GM12878 (cell line): ENCODE results near the gene CEP128. TPM values are rescaled to one million over a fixed set of nuclear protein-coding genes. Genes with fewer than 3 reads are reported as not detected.

ENCODE experiments used
- ATAC-seq: fragments of 200-7000 bp; cut with Tn5 transposase; 3 replicates; pipeline ENCODE4 v1.9.1; 2020; ENCODE audit warnings: mild to moderate bottlenecking, moderate library complexity
- BruUV-seq: library from RNA; stranded (reverse); fragments of 400-500 nt; replicated peaks from 2 replicates; lab custom pipeline; 2021; lab: Mats Ljungman, UMichigan
- CTCF ChIA-PET: fragments of 300-600 bp; sonication (Branson Sonifier 250); formaldehyde crosslinking; extraction: SDS; loops from one replicate; lab custom pipeline; 2021; ENCODE audit warnings: inconsistent platforms; lab: Yijun Ruan, JAX
- POLR2A ChIA-PET: fragments of 350-600 bp; formaldehyde crosslinking; extraction: SDS; loops from one replicate; lab custom pipeline; 2021; ENCODE audit warnings: inconsistent platforms; lab: Charles Lee
- RAD21 ChIA-PET: fragments of 300-600 bp; sonication (Branson Sonifier 250); formaldehyde crosslinking; loops from one replicate; lab custom pipeline; 2023; ENCODE audit warnings: antibody characterized with exemption; ENCODE audit not compliant: unreplicated experiment; lab: Charles Lee
- SMC1A ChIA-PET: fragments of 300-600 bp; sonication (Branson Sonifier 250); formaldehyde crosslinking; loops from one replicate; lab custom pipeline; 2023; ENCODE audit not compliant: unreplicated experiment, uncharacterized antibody; lab: Charles Lee
- DNase-seq: peaks from one replicate; pipeline ENCODE4 v3.0.0-alpha.2; 2011; ENCODE audit warnings: low read depth, low spot score
- FAIRE-seq: peaks from 3 replicates; lab custom pipeline; 2011; peaks lifted over from hg19 to GRCh38; lab: Jason Lieb, UNC
- H2AFZ ChIP-seq: 2 replicates; pipeline ENCODE4 v1.6.0; 2011; ENCODE audit warnings: low read depth, low read length, control low read depth; ENCODE audit not compliant: control insufficient read depth
- H3K27ac ChIP-seq: 2 replicates; pipeline ENCODE4 v1.5.1; 2011; ENCODE audit warnings: control low read depth; ENCODE audit not compliant: control insufficient read depth, insufficient read depth
- H3K27me3 ChIP-seq, 2 experiments: replicated peaks in 1 of 2; 2 replicates each; pipeline versions ENCODE4 v1.6.0 to v1.6.1; 2011; ENCODE audit warnings: low read length in 1 of 2; ENCODE audit not compliant: control insufficient read depth in 2 of 2, insufficient read depth in 2 of 2
- H3K36me3 ChIP-seq, 2 experiments: 2 replicates each; pipeline ENCODE4 v1.5.1; 2011; ENCODE audit warnings: low read length in 1 of 2; ENCODE audit not compliant: control insufficient read depth in 2 of 2, insufficient read depth in 2 of 2
- H3K4me1 ChIP-seq: 2 replicates; pipeline ENCODE4 v1.6.1; 2011; ENCODE audit warnings: mild to moderate bottlenecking, low read length, moderate library complexity, mixed read lengths; ENCODE audit not compliant: control insufficient read depth, insufficient read depth
- H3K4me2 ChIP-seq: 2 replicates; pipeline ENCODE4 v1.6.0; 2011; ENCODE audit warnings: control low read depth; ENCODE audit not compliant: control insufficient read depth, insufficient read depth
- H3K4me3 ChIP-seq: fragments of 200-600 bp; sonication (generic); 2 replicates; pipeline ENCODE4 v1.5.1; 2016
- H3K79me2 ChIP-seq: 2 replicates; pipeline ENCODE4 v1.6.0; 2011; ENCODE audit warnings: low read length; ENCODE audit not compliant: control insufficient read depth, insufficient read depth
- H3K9ac ChIP-seq: 2 replicates; pipeline ENCODE4 v1.8.0; 2011; ENCODE audit warnings: low read length, control low read depth, mixed read lengths; ENCODE audit not compliant: control insufficient read depth, insufficient read depth
- H3K9me3 ChIP-seq: replicated peaks from 3 replicates; pipeline ENCODE4 v1.5.1; 2011; ENCODE audit warnings: mild to moderate bottlenecking, low read length; ENCODE audit not compliant: control insufficient read depth, insufficient read depth
- H4K20me1 ChIP-seq: 2 replicates; pipeline ENCODE4 v1.6.0; 2011; ENCODE audit not compliant: control insufficient read depth, insufficient read depth
- SRF ChIP-seq, 2 experiments: IDR thresholded peaks; 2 replicates each; pipeline ENCODE4 v1.6.1; 2011; ENCODE audit warnings: low read depth in 2 of 2, low read length in 2 of 2, mild to moderate bottlenecking in 1 of 2, moderate library complexity in 1 of 2
- STAT1 ChIP-seq: fragments of 450-650 bp; conservative IDR thresholded peaks from 2 replicates; pipeline ENCODE4 v1.6.1; 2014; ENCODE audit warnings: antibody characterized with exemption, mild to moderate bottlenecking
- WGBS: methylation state at CpG from one replicate; pipeline ENCODE4 v1.1.6; 2016; ENCODE audit warnings: low lambda C conversion rate; ENCODE audit not compliant: insufficient replicate concordance, insufficient coverage; ENCODE audit errors: missing lambda C conversion rate; 5-methylcytosine and 5-hydroxymethylcytosine counted together
- in situ Hi-C: fragments of 300-500 bp; cut with MboI; formaldehyde crosslinking; loops from 9 replicates; pipeline ENCODE4 v1.14.3; 2018; ENCODE audit warnings: mixed read lengths
- intact Hi-C: fragments of 100-400 bp; cut with micrococcal nuclease; formaldehyde crosslinking; loops from one replicate; pipeline ENCODE4 v1.14.2; 2022; ENCODE audit not compliant: unreplicated experiment
- polyA plus RNA-seq, 11 experiments: library from polyadenylated mRNA; depleted of rRNA in 4 of 11; unstranded in 6 of 11; stranded (reverse) in 5 of 11; fragments of >200 nt; fragmentation: Nextera tagmentation in 4 of 11; fragmentation: Illumina TruSeq in 1 of 11; extraction: Ambion mirVana in 4 of 11; extraction: Trizol in 1 of 11; gene quantifications; 1 replicate in 1 of 11; 2 replicates in 10 of 11; pipeline versions ENCODE4 v1.2.1 to v1.2.3, GENCODE V29; 2011 to 2016; ENCODE audit warnings: inconsistent platforms in 2 of 11, missing spikeins in 2 of 11, low read depth in 1 of 11
- total RNA-seq, 4 experiments: library from RNA; depleted of rRNA in 3 of 4; stranded (reverse); fragments of >200 nt in 3 of 4; fragmentation: Illumina TruSeq in 1 of 4; extraction: Trizol in 1 of 4; gene quantifications; 2 replicates each; pipeline versions ENCODE4 v1.2.1 to v1.2.3, GENCODE V29; 2013 to 2021
- TF ChIP-seq, protein P1 (sequence below): fragments of 450-650 bp; IDR thresholded peaks from 2 replicates; pipeline ENCODE4 v1.6.1; 2017; ENCODE audit warnings: mild to moderate bottlenecking, moderate library complexity
- TF ChIP-seq, protein P2 (sequence below): IDR thresholded peaks from 2 replicates; pipeline ENCODE4 v1.6.1; 2011; ENCODE audit warnings: mild to moderate bottlenecking, low read depth, low read length, moderate library complexity; ENCODE audit not compliant: insufficient replicate concordance
- TF ChIP-seq, protein P3 (sequence below): fragments of 150-350 bp; IDR thresholded peaks from 2 replicates; pipeline ENCODE4 v1.6.1; 2016; ENCODE audit warnings: low read depth, low read length
- TF ChIP-seq, protein P4 (sequence below): IDR thresholded peaks from 2 replicates; pipeline ENCODE4 v1.6.1; 2012; ENCODE audit warnings: low read depth, low read length, improper control_type of control experiment
- TF ChIP-seq, protein P5 (sequence below): fragments of 450-650 bp; IDR thresholded peaks from 2 replicates; pipeline ENCODE4 v1.6.1; 2014; ENCODE audit warnings: mild to moderate bottlenecking

The CEP128 gene
- total and polyA plus RNA-seq, 10 of the 15 experiments (the other 5 are each of a cell fraction or from before 2014, with no cell fraction given) = 1.1 to 6.7 (median 3.4) TPM

DNA sequence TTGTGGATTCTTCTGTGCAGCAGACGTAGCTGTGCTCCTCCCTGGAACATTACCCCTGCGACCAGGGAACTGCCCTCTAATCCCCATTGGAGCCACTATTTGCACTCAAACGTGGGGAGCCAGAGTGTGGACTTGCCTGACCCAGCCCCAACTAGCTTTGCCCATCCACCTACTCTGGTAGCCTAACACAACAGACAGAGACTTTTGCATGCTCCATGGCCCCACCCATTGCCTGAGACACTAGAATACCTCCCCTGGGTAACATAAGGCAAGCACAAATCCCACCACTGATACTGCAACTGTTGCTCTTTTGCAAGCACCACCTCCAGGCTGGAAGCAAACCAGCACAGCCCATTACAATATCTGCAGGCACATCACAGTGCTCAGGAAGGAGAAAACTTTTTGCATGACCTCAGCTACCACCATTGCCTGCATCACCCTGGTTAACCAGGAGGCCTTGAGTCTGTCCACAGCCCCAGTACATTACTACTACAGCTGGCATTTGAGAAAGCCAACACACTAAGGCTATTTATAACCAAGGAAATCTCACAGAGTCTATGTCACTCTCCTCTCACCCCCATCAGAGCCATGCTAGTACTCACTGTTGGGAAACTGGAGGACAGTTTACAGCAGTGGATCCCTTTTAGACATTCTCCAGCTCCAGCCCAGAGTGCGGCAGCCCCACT lies 15.0 kb downstream of the CEP128 start:
- FAIRE-seq = no peak
- TF ChIP-seq, protein P1, sequence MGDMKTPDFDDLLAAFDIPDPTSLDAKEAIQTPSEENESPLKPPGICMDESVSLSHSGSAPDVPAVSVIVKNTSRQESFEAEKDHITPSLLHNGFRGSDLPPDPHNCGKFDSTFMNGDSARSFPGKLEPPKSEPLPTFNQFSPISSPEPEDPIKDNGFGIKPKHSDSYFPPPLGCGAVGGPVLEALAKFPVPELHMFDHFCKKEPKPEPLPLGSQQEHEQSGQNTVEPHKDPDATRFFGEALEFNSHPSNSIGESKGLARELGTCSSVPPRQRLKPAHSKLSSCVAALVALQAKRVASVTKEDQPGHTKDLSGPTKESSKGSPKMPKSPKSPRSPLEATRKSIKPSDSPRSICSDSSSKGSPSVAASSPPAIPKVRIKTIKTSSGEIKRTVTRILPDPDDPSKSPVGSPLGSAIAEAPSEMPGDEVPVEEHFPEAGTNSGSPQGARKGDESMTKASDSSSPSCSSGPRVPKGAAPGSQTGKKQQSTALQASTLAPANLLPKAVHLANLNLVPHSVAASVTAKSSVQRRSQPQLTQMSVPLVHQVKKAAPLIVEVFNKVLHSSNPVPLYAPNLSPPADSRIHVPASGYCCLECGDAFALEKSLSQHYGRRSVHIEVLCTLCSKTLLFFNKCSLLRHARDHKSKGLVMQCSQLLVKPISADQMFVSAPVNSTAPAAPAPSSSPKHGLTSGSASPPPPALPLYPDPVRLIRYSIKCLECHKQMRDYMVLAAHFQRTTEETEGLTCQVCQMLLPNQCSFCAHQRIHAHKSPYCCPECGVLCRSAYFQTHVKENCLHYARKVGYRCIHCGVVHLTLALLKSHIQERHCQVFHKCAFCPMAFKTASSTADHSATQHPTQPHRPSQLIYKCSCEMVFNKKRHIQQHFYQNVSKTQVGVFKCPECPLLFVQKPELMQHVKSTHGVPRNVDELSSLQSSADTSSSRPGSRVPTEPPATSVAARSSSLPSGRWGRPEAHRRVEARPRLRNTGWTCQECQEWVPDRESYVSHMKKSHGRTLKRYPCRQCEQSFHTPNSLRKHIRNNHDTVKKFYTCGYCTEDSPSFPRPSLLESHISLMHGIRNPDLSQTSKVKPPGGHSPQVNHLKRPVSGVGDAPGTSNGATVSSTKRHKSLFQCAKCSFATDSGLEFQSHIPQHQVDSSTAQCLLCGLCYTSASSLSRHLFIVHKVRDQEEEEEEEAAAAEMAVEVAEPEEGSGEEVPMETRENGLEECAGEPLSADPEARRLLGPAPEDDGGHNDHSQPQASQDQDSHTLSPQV = no peak
- TF ChIP-seq, protein P2, sequence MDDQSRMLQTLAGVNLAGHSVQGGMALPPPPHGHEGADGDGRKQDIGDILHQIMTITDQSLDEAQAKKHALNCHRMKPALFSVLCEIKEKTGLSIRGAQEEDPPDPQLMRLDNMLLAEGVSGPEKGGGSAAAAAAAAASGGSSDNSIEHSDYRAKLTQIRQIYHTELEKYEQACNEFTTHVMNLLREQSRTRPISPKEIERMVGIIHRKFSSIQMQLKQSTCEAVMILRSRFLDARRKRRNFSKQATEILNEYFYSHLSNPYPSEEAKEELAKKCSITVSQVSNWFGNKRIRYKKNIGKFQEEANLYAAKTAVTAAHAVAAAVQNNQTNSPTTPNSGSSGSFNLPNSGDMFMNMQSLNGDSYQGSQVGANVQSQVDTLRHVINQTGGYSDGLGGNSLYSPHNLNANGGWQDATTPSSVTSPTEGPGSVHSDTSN = no peak
- no peak for TF ChIP-seq SRF (IDR thresholded peaks at IDR 0.05; ENCODE audit: low read depth in 2 of 2, low read length in 2 of 2)
- TF ChIP-seq, protein P3, sequence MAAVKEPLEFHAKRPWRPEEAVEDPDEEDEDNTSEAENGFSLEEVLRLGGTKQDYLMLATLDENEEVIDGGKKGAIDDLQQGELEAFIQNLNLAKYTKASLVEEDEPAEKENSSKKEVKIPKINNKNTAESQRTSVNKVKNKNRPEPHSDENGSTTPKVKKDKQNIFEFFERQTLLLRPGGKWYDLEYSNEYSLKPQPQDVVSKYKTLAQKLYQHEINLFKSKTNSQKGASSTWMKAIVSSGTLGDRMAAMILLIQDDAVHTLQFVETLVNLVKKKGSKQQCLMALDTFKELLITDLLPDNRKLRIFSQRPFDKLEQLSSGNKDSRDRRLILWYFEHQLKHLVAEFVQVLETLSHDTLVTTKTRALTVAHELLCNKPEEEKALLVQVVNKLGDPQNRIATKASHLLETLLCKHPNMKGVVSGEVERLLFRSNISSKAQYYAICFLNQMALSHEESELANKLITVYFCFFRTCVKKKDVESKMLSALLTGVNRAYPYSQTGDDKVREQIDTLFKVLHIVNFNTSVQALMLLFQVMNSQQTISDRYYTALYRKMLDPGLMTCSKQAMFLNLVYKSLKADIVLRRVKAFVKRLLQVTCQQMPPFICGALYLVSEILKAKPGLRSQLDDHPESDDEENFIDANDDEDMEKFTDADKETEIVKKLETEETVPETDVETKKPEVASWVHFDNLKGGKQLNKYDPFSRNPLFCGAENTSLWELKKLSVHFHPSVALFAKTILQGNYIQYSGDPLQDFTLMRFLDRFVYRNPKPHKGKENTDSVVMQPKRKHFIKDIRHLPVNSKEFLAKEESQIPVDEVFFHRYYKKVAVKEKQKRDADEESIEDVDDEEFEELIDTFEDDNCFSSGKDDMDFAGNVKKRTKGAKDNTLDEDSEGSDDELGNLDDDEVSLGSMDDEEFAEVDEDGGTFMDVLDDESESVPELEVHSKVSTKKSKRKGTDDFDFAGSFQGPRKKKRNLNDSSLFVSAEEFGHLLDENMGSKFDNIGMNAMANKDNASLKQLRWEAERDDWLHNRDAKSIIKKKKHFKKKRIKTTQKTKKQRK = no peak
- TF ChIP-seq, protein P4, sequence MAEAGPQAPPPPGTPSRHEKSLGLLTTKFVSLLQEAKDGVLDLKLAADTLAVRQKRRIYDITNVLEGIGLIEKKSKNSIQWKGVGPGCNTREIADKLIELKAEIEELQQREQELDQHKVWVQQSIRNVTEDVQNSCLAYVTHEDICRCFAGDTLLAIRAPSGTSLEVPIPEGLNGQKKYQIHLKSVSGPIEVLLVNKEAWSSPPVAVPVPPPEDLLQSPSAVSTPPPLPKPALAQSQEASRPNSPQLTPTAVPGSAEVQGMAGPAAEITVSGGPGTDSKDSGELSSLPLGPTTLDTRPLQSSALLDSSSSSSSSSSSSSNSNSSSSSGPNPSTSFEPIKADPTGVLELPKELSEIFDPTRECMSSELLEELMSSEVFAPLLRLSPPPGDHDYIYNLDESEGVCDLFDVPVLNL = no peak
- TF ChIP-seq, protein P5, sequence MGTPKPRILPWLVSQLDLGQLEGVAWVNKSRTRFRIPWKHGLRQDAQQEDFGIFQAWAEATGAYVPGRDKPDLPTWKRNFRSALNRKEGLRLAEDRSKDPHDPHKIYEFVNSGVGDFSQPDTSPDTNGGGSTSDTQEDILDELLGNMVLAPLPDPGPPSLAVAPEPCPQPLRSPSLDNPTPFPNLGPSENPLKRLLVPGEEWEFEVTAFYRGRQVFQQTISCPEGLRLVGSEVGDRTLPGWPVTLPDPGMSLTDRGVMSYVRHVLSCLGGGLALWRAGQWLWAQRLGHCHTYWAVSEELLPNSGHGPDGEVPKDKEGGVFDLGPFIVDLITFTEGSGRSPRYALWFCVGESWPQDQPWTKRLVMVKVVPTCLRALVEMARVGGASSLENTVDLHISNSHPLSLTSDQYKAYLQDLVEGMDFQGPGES = no peak
- TF ChIP-seq STAT1 = no peak

More for the DNA sequence above, 15.0 kb downstream of the CEP128 start:
- Histone ChIP-seq H3K4me2 (no peak overlapping the region), H2AFZ (no peak overlapping the region), H3K9ac (no peak overlapping the region), H3K4me1 (peaks cover 21% of the 10 kb centered on the region), H3K9me3 (no peaks in the 10 kb centered on the region), H3K27me3 (no peaks in the 10 kb centered on the region), H3K36me3 (no peaks in the 10 kb centered on the region), H3K79me2 (no peaks in the 10 kb centered on the region), H3K4me3 (no peak overlapping the region), H4K20me1 (no peaks in the 10 kb centered on the region), H3K27ac (no peak overlapping the region)
- no TSS peak for BruUV-seq
- ChIA-PET SMC1A (no interaction called here), RAD21 (no interaction called here), CTCF (interaction anchor here (1.2 to 1.5 kb wide), 2 partner anchors 35 to 61 kb away, joined by 3 read pairs; no protein-coding TSS in a partner anchor), POLR2A (no interaction called here)
- DNase-seq (no peak), ATAC-seq (no peak)
- in situ Hi-C loops (no loop called here), intact Hi-C loops (no loop called here)
- 91% methylated on average over 4 of the region's 4 CpGs for WGBS
